HTR-8/SVneo (cell line): ENCODE measurements around the gene SLC44A1.

Experiments used
- DNase-seq: peaks from one replicate; pipeline ENCODE4 v3.0.0; 2011; ENCODE audit warnings: low spot score, mixed read lengths; ENCODE audit not compliant: insufficient read length
- FAIRE-seq: peaks from 2 replicates; lab custom pipeline; 2011; peaks lifted over from hg19 to GRCh38; lab: Jason Lieb, UNC

The SLC44A1 gene

GRCh38 chr9:105329719-105330062 is 85.2 kb downstream of the SLC44A1 start:
- no peak for DNase-seq
- no peak for FAIRE-seq

GRCh38 chr9:105330201-105330600 is 85.8 kb downstream of the SLC44A1 start:
- no peak for FAIRE-seq
- no peak for DNase-seq

- no peak for FAIRE-seq
- DNase-seq: no peak
Observed at GRCh38 chr9:105330755-105331154, 86.3 kb downstream of the SLC44A1 start.

GRCh38 chr9:105331160-105331559 is 86.7 kb downstream of the SLC44A1 start:
- DNase-seq: no peak
- no peak for FAIRE-seq

GRCh38 chr9:105331755-105332154 is 87.3 kb downstream of the SLC44A1 start:
- FAIRE-seq (no peak), DNase-seq (no peak)

GRCh38 chr9:105332471-105332870 is 88.0 kb downstream of the SLC44A1 start:
- no peak for FAIRE-seq
- no peak for DNase-seq

GRCh38 chr9:105333076-105333475 is 88.6 kb downstream of the SLC44A1 start:
- no peak for FAIRE-seq
- no peak for DNase-seq

- DNase-seq (no peak), FAIRE-seq (no peak)
Observed at GRCh38 chr9:105333811-105334210, 89.4 kb downstream of the SLC44A1 start.

- no peak for DNase-seq
Observed at GRCh38 chr9:105338308-105338707, 93.9 kb downstream of the SLC44A1 start.

GRCh38 chr9:105339849-105340248 is 95.4 kb downstream of the SLC44A1 start:
- FAIRE-seq: no peak
- DNase-seq: no peak

More at GRCh38 chr9:105338308-105338707, 93.9 kb downstream of the SLC44A1 start:
- no peak for FAIRE-seq

GRCh38 chr9:105341434-105342146 is 97.1 kb downstream of the SLC44A1 start:
- DNase-seq (no peak), FAIRE-seq (no peak)

GRCh38 chr9:105342147-105342505 is 97.7 kb downstream of the SLC44A1 start:
- no peak for FAIRE-seq
- DNase-seq: no peak

GRCh38 chr9:105344283-105344682 is 99.8 kb downstream of the SLC44A1 start:
- no peak for DNase-seq
- no peak for FAIRE-seq

- FAIRE-seq: no peak
- DNase-seq: no peak
Observed at GRCh38 chr9:105345626-105346025, 101.2 kb downstream of the SLC44A1 start.

- DNase-seq (no peak), FAIRE-seq (no peak)
Observed at GRCh38 chr9:105346273-105346672, 101.8 kb downstream of the SLC44A1 start.

- DNase-seq (no peak), FAIRE-seq (no peak)
Observed at GRCh38 chr9:105354448-105354847, 110.0 kb downstream of the SLC44A1 start.

GRCh38 chr9:105355781-105356180 is 111.3 kb downstream of the SLC44A1 start:
- FAIRE-seq (no peak), DNase-seq (no peak)

GRCh38 chr9:105357937-105358336 is 113.5 kb downstream of the SLC44A1 start:
- FAIRE-seq: no peak
- DNase-seq: no peak

GRCh38 chr9:105359892-105360291 is 115.4 kb downstream of the SLC44A1 start:
- DNase-seq (no peak), FAIRE-seq (no peak)

GRCh38 chr9:105360344-105360743 is 115.9 kb downstream of the SLC44A1 start:
- DNase-seq: no peak
- FAIRE-seq: no peak

- FAIRE-seq (no peak), DNase-seq (no peak)
Observed at GRCh38 chr9:105361873-105362272, 117.4 kb downstream of the SLC44A1 start.

GRCh38 chr9:105362470-105362869 is 118.0 kb downstream of the SLC44A1 start:
- no peak for FAIRE-seq
- DNase-seq: no peak
